Measurements from ENCODE around the gene CH25H.

- TF ChIP-seq EZH2phosphoT487 (IDR thresholded peaks at IDR 0.05; ENCODE audit: insufficient read depth, low read depth) (no peak), EZH2 (IDR thresholded peaks at IDR 0.05; ENCODE audit: insufficient read depth, poor library complexity, severe bottlenecking) (no peak)
Measured at GRCh38 chr10:89224739-89225443, 17.8 kb upstream of the CH25H start.

Measured in GM23248 (cell line).